Epithelial cell of esophagus (primary cell): Measurements from ENCODE around the gene GPR32.

Experiments
- DNase-seq: peaks from one replicate; pipeline ENCODE4 v3.0.0; 2010; ENCODE audit warnings: low read depth
- H3K4me3 ChIP-seq: 2 replicates; pipeline ENCODE4 v1.5.1; 2011; ENCODE audit warnings: mild to moderate bottlenecking, low read length, control low read depth
- CTCF ChIP-seq: IDR thresholded peaks from 2 replicates; pipeline ENCODE4 v1.5.1; 2011; ENCODE audit warnings: low read depth, mild to moderate bottlenecking, low read length, control low read depth, inconsistent platforms; ENCODE audit not compliant: insufficient read depth; ENCODE audit errors: missing control alignments

Gene GPR32

GRCh38 chr19:50724522-50725217 lies 45.6 kb upstream of the GPR32 start:
- H3K4me3 ChIP-seq = peak overlapping the region; percentile 41
- peak; percentile 85 for DNase-seq
- peak; percentile 14 for TF ChIP-seq CTCF

- DNase-seq = no peak
- TF ChIP-seq CTCF = no peak
- H3K4me3 ChIP-seq = peak overlapping the region; percentile 41
Observed at GRCh38 chr19:50725218-50725910, 44.9 kb upstream of the GPR32 start.

GRCh38 chr19:50725911-50726230 lies 44.4 kb upstream of the GPR32 start:
- no peak overlapping the region for H3K4me3 ChIP-seq

GRCh38 chr19:50728084-50728737 lies 42.1 kb upstream of the GPR32 start:
- TF ChIP-seq CTCF = no peak
- DNase-seq = no peak
- H3K4me3 ChIP-seq = no peak overlapping the region

More at GRCh38 chr19:50725911-50726230, 44.4 kb upstream of the GPR32 start:
- DNase-seq = no peak
- no peak for TF ChIP-seq CTCF

GRCh38 chr19:50729894-50730293 lies 40.4 kb upstream of the GPR32 start:
- H3K4me3 ChIP-seq = no peak overlapping the region
- DNase-seq = no peak
- TF ChIP-seq CTCF = no peak

- H3K4me3 ChIP-seq = no peak overlapping the region
- TF ChIP-seq CTCF = no peak
- no peak for DNase-seq
Observed at GRCh38 chr19:50735869-50736268, 34.4 kb upstream of the GPR32 start.
